ENCODE data around the gene GRB10. TPM values are rescaled to one million over a fixed set of nuclear protein-coding genes. Genes with fewer than 3 reads are reported as not detected.

Gene GRB10
- total and polyA plus RNA-seq, 2 donors (not counting 3 experiments of a cell fraction or from before 2014, with no cell fraction given), result 43.7 to 240 TPM

DNA sequence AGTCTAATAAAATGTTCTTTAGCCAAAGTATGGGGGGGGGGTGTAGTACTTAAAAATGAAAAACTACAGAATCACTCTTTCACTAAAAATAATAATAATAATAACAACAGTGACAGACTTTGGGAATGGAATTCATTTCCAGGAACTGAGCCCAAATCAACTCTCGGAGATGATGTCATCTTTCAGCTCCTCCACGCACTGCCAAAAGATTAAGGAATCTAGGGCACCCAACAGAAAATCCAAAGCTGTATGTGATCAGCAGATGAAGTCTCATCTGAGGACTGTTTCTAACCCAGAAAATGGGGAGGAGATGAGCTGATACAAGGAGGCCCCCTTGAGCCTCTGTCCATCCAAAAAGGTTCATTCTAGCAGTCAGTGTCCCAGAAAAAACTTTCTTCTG, 54.5 kb downstream of the GRB10 start:
- no peaks in the 10 kb centered on the region for H3K9me1 ChIP-seq (replicated peaks; ENCODE audit: control insufficient read depth, extremely low read depth, insufficient read depth, low read length)
- intact Hi-C loops (cut with micrococcal nuclease) (loop anchor here (5.0 kb wide), 2 partner anchors 99 to 224 kb away; no protein-coding TSS in a partner anchor), dilution Hi-C loops (cut with MboI; ENCODE audit: extremely low pct_ligation_motif_present, low sequenced_read_pairs) (no loop called here)
- H3K27me3 ChIP-seq (ENCODE audit: control insufficient read depth in 2 of 2, insufficient read depth in 2 of 2, low read length in 2 of 2), result no peaks in the 10 kb centered on the region
- H3K4me2 ChIP-seq (ENCODE audit: insufficient read depth, low read length), result no peak overlapping the region
- H3K79me2 ChIP-seq (ENCODE audit: control insufficient read depth, insufficient read depth, low read length), result peaks cover 93% of the 10 kb centered on the region
- ChIA-PET CTCF (interaction anchor here (2.6 kb wide), 1 partner anchor 11 kb away, joined by 8 read pairs; no protein-coding TSS in a partner anchor), POLR2A (interaction anchor here (0.9 kb wide), 1 partner anchor 35 kb away, joined by 3 read pairs; no protein-coding TSS in a partner anchor)
- H2AFZ ChIP-seq (ENCODE audit: low read depth, low read length), result no peak overlapping the region
- no peaks in the 10 kb centered on the region for H3K9me3 ChIP-seq (replicated peaks; ENCODE audit: control insufficient read depth, insufficient read depth, low read length)
- H3K4me1 ChIP-seq (ENCODE audit: control insufficient read depth, extremely low read depth, insufficient read depth, low read length), result peaks cover 57% of the 10 kb centered on the region
- no TSS peak for BruUV-seq (replicated peaks)
- DNase-seq (ENCODE audit: low read depth, low spot score), result no peak
- TF ChIP-seq JUN (IDR thresholded peaks at IDR 0.05; ENCODE audit: borderline replicate concordance, insufficient read depth, insufficient read length, low read depth) (peak; percentile 46), FOS (IDR thresholded peaks at IDR 0.05; ENCODE audit: borderline replicate concordance, insufficient read depth, low read length) (no peak)
- H3K27ac ChIP-seq (ENCODE audit: insufficient read depth, low read depth, low read length), result peak overlapping the region; percentile 29
- H3K4me3 ChIP-seq (replicated peaks in 1 of 3; ENCODE audit: insufficient read depth in 1 of 3, low read depth in 1 of 3, low read length in 3 of 3), result no peak overlapping the region
- peaks cover 0 to 16% of the 10 kb centered on the region in 2 experiments for H3K36me3 ChIP-seq (ENCODE audit: control insufficient read depth in 2 of 2, extremely low read depth in 1 of 2, insufficient read depth in 2 of 2, low read length in 2 of 2)
- no peaks in the 10 kb centered on the region for H4K20me1 ChIP-seq (replicated peaks; ENCODE audit: control insufficient read depth, extremely low read depth, insufficient read depth, low read length)
- peak; percentile 67 for FAIRE-seq
- H3K9ac ChIP-seq (replicated peaks; ENCODE audit: extremely low read depth, insufficient read depth, low read length), result no peak overlapping the region

- peak overlapping the region; percentile 29 for H3K27ac ChIP-seq (ENCODE audit: insufficient read depth, low read depth, low read length)
- H3K79me2 ChIP-seq (ENCODE audit: control insufficient read depth, insufficient read depth, low read length), result peaks cover 92% of the 10 kb centered on the region
- FAIRE-seq, result no peak
Observed at GRCh38 chr7:50727711-50728110, 55.0 kb downstream of the GRB10 start.

More at GRCh38 chr7:50727711-50728110, 55.0 kb downstream of the GRB10 start:
- ChIA-PET CTCF (interaction anchor here (0.8 to 2.6 kb wide), 2 partner anchors 11 to 413 kb away, joined by 4 to 8 read pairs; no protein-coding TSS in a partner anchor), POLR2A (interaction anchor here (0.9 kb wide), 1 partner anchor 35 kb away, joined by 3 read pairs; no protein-coding TSS in a partner anchor)
- no peak overlapping the region for H3K4me3 ChIP-seq (replicated peaks in 1 of 3; ENCODE audit: insufficient read depth in 1 of 3, low read depth in 1 of 3, low read length in 3 of 3)
- H3K9me3 ChIP-seq (replicated peaks; ENCODE audit: control insufficient read depth, insufficient read depth, low read length), result no peaks in the 10 kb centered on the region
- no peaks in the 10 kb centered on the region for H3K9me1 ChIP-seq (replicated peaks; ENCODE audit: control insufficient read depth, extremely low read depth, insufficient read depth, low read length)
- H3K9ac ChIP-seq (replicated peaks; ENCODE audit: extremely low read depth, insufficient read depth, low read length), result no peak overlapping the region
- intact Hi-C loops (cut with micrococcal nuclease), result loop anchor here (5.0 kb wide), 2 partner anchors 100 to 225 kb away; no protein-coding TSS in a partner anchor
- TF ChIP-seq JUN (IDR thresholded peaks at IDR 0.05; ENCODE audit: borderline replicate concordance, insufficient read depth, insufficient read length, low read depth) (no peak), POLR2A (IDR thresholded peaks at IDR 0.05; ENCODE audit: low read depth, low read length) (no peak), FOS (IDR thresholded peaks at IDR 0.05; ENCODE audit: borderline replicate concordance, insufficient read depth, low read length) (no peak), MYC (IDR thresholded peaks at IDR 0.05; ENCODE audit: low read depth, low read length) (no peak), EZH2 (IDR thresholded peaks at IDR 0.05; ENCODE audit: borderline replicate concordance, low read depth, low read length, severe bottlenecking) (no peak)
- no TSS peak for BruUV-seq (replicated peaks)
- H2AFZ ChIP-seq (ENCODE audit: low read depth, low read length), result no peak overlapping the region
- no peak for DNase-seq (ENCODE audit: low read depth, low spot score)
- H3K27me3 ChIP-seq (ENCODE audit: control insufficient read depth in 2 of 2, insufficient read depth in 2 of 2, low read length in 2 of 2), result no peaks in the 10 kb centered on the region
- dilution Hi-C loops (cut with MboI; ENCODE audit: extremely low pct_ligation_motif_present, low sequenced_read_pairs), result no loop called here
- H3K4me2 ChIP-seq (ENCODE audit: insufficient read depth, low read length), result no peak overlapping the region
- H3K36me3 ChIP-seq (ENCODE audit: control insufficient read depth in 2 of 2, extremely low read depth in 1 of 2, insufficient read depth in 2 of 2, low read length in 2 of 2), result peaks cover 0 to 16% of the 10 kb centered on the region in 2 experiments
- H4K20me1 ChIP-seq (replicated peaks; ENCODE audit: control insufficient read depth, extremely low read depth, insufficient read depth, low read length), result no peaks in the 10 kb centered on the region
- H3K4me1 ChIP-seq (ENCODE audit: control insufficient read depth, extremely low read depth, insufficient read depth, low read length), result peaks cover 57% of the 10 kb centered on the region

Data from endothelial cell of umbilical vein (primary cell).